ENCODE measurements around the gene FOXP1.

FOXP1 gene

GRCh38 chr3:71393093-71393492 is 190.4 kb downstream of the FOXP1 start:
- Histone ChIP-seq H3K36me3 (ENCODE audit: insufficient read depth, low read length) (no peaks in the 10 kb centered on the region), H4K20me1 (ENCODE audit: insufficient read depth, low read length) (no peaks in the 10 kb centered on the region), H3K4me1 (ENCODE audit: insufficient read depth, low read length, severe bottlenecking) (peaks cover 71% of the 10 kb centered on the region), H3F3A (ENCODE audit: insufficient read depth, low read length) (no peaks in the 10 kb centered on the region), H3K9me3 (ENCODE audit: low read length) (no peaks in the 10 kb centered on the region), H3K79me2 (ENCODE audit: insufficient read depth, low read length) (peaks cover 44% of the 10 kb centered on the region), H3K27me3 (ENCODE audit: insufficient read depth, low read length) (no peaks in the 10 kb centered on the region), H3K9ac (ENCODE audit: low read length) (no peak overlapping the region), H3K4me2 (ENCODE audit: low read length) (no peak overlapping the region), H3K27ac (ENCODE audit: low read depth, low read length, poor library complexity, severe bottlenecking) (peak overlapping the region; percentile 92), H2AFZ (ENCODE audit: low read length) (no peak overlapping the region), H3K9me2 (ENCODE audit: low read depth, low read length) (no peaks in the 10 kb centered on the region), H3K4me3 (ENCODE audit: low read depth, low read length, poor library complexity, severe bottlenecking) (no peak overlapping the region)
- no peak for TF ChIP-seq CTCF (IDR thresholded peaks at IDR 0.05; ENCODE audit: low read length)
- TF ChIP-seq EZH2 (IDR thresholded peaks at IDR 0.05; ENCODE audit: borderline replicate concordance, low read length): no peak

GRCh38 chr3:71392251-71392650 is 191.3 kb downstream of the FOXP1 start:
- peaks cover 47% of the 10 kb centered on the region for H3K79me2 ChIP-seq (ENCODE audit: insufficient read depth, low read length)
- TF ChIP-seq EZH2 (IDR thresholded peaks at IDR 0.05; ENCODE audit: borderline replicate concordance, low read length) (no peak), CTCF (IDR thresholded peaks at IDR 0.05; ENCODE audit: low read length) (no peak)
- H3K4me3 ChIP-seq (ENCODE audit: low read depth, low read length, poor library complexity, severe bottlenecking): peak overlapping the region; percentile 44
- H3K9me3 ChIP-seq (ENCODE audit: low read length): no peaks in the 10 kb centered on the region
- H3K4me1 ChIP-seq (ENCODE audit: insufficient read depth, low read length, severe bottlenecking): peaks cover 68% of the 10 kb centered on the region
- H3K9me2 ChIP-seq (ENCODE audit: low read depth, low read length): no peaks in the 10 kb centered on the region
- H3F3A ChIP-seq (ENCODE audit: insufficient read depth, low read length): no peaks in the 10 kb centered on the region
- H3K27me3 ChIP-seq (ENCODE audit: insufficient read depth, low read length): no peaks in the 10 kb centered on the region
- H4K20me1 ChIP-seq (ENCODE audit: insufficient read depth, low read length): no peaks in the 10 kb centered on the region
- no peak overlapping the region for H2AFZ ChIP-seq (ENCODE audit: low read length)
- peak overlapping the region; percentile 92 for H3K27ac ChIP-seq (ENCODE audit: low read depth, low read length, poor library complexity, severe bottlenecking)
- peak overlapping the region; percentile 67 for H3K4me2 ChIP-seq (ENCODE audit: low read length)
- peak overlapping the region; percentile 41 for H3K9ac ChIP-seq (ENCODE audit: low read length)
- H3K36me3 ChIP-seq (ENCODE audit: insufficient read depth, low read length): no peaks in the 10 kb centered on the region

GRCh38 chr3:71391361-71391760 is 192.2 kb downstream of the FOXP1 start:
- Histone ChIP-seq H3F3A (ENCODE audit: insufficient read depth, low read length) (no peaks in the 10 kb centered on the region), H3K27me3 (ENCODE audit: insufficient read depth, low read length) (no peaks in the 10 kb centered on the region), H2AFZ (ENCODE audit: low read length) (no peak overlapping the region), H3K9me3 (ENCODE audit: low read length) (no peaks in the 10 kb centered on the region), H3K9me2 (ENCODE audit: low read depth, low read length) (no peaks in the 10 kb centered on the region), H3K9ac (ENCODE audit: low read length) (peak overlapping the region; percentile 41), H3K36me3 (ENCODE audit: insufficient read depth, low read length) (no peaks in the 10 kb centered on the region), H3K79me2 (ENCODE audit: insufficient read depth, low read length) (peaks cover 51% of the 10 kb centered on the region), H3K4me1 (ENCODE audit: insufficient read depth, low read length, severe bottlenecking) (peaks cover 64% of the 10 kb centered on the region), H3K4me2 (ENCODE audit: low read length) (peak overlapping the region; percentile 67), H4K20me1 (ENCODE audit: insufficient read depth, low read length) (no peaks in the 10 kb centered on the region), H3K4me3 (ENCODE audit: low read depth, low read length, poor library complexity, severe bottlenecking) (peak overlapping the region; percentile 44), H3K27ac (ENCODE audit: low read depth, low read length, poor library complexity, severe bottlenecking) (peak overlapping the region; percentile 92)
- TF ChIP-seq CTCF (IDR thresholded peaks at IDR 0.05; ENCODE audit: low read length): no peak
- no peak for TF ChIP-seq EZH2 (IDR thresholded peaks at IDR 0.05; ENCODE audit: borderline replicate concordance, low read length)
